GM10248 (cell line): ENCODE measurements around the gene ZBTB7C.

Experiments used
- CTCF ChIA-PET: fragments of 300-600 bp; sonication (Branson Sonifier 250); formaldehyde crosslinking; extraction: SDS; loops from one replicate; lab custom pipeline; 2021; ENCODE audit warnings: antibody characterized with exemption; lab: Yijun Ruan, JAX
- POLR2A ChIA-PET: fragments of 350-650 bp; sonication (Branson Sonifier 250); formaldehyde crosslinking; extraction: SDS; loops from one replicate; lab custom pipeline; 2020; ENCODE audit warnings: antibody characterized with exemption; lab: Yijun Ruan, JAX
- DNase-seq: peaks from one replicate; pipeline ENCODE4 v3.0.0; 2012; ENCODE audit errors: extremely low spot score
- CTCF ChIP-seq: IDR thresholded peaks from 2 replicates; pipeline ENCODE4 v1.5.1; 2012; ENCODE audit warnings: mild to moderate bottlenecking, low read depth; ENCODE audit errors: extremely low read depth, missing control alignments, control extremely low read depth

The ZBTB7C gene

GRCh38 chr18:48347756-48348326 lies 61.3 kb downstream of the ZBTB7C start:
- ChIA-PET POLR2A (no interaction called here), CTCF (no interaction called here)
- no peak for DNase-seq
- no peak for TF ChIP-seq CTCF

DNA sequence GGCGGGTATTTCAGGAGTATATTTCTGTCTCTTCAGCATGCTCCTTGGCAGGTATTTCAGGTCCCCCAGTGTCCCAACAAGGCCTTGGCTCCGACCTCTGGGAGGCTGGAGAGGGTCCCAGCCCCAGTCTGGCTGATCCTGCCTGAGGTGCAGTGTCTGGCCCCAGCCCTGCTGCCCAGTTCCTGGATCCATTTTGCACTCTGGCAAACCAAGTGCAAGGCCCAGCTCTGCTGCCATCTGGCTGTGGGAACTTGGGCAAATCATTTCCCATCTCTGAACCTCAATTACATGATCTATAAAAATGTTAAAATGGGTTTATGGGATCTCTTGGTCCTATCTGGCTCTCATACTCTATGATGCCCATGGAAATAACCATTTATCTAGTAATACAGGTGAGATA lies 63.6 kb downstream of the ZBTB7C start:
- TF ChIP-seq CTCF, result no peak
- ChIA-PET CTCF (interaction anchor here (1.0 kb wide), 1 partner anchor 308 kb away, joined by 4 read pairs; no protein-coding TSS in a partner anchor), POLR2A (no interaction called here)
- no peak for DNase-seq

DNA sequence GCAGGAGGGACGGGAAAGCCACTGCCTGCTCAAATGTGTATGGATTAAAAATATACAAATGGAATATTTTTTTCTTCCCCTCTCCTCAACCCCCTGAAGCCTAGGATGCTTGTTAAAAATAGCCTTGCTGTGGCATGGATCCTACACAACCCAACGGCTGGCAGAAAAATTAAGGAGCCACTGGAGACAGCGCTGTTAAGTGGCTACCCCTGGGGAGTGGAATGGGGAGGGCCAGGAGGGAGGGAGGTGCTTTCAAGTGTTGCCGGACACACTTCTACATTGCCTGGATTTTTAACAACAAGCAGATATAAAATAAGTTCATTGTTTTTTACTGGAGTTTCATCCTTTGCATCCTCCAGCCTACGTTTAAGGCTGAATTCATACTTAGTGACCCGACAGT lies 66.6 kb downstream of the ZBTB7C start:
- POLR2A ChIA-PET, result no interaction called here
- TF ChIP-seq CTCF, result no peak

GRCh38 chr18:48342125-48342524 lies 67.1 kb downstream of the ZBTB7C start:
- ChIA-PET CTCF (no interaction called here), POLR2A (no interaction called here)
- no peak for DNase-seq
- no peak for TF ChIP-seq CTCF

More for the DNA sequence above, 66.6 kb downstream of the ZBTB7C start:
- CTCF ChIA-PET, result no interaction called here
- DNase-seq, result no peak

DNA sequence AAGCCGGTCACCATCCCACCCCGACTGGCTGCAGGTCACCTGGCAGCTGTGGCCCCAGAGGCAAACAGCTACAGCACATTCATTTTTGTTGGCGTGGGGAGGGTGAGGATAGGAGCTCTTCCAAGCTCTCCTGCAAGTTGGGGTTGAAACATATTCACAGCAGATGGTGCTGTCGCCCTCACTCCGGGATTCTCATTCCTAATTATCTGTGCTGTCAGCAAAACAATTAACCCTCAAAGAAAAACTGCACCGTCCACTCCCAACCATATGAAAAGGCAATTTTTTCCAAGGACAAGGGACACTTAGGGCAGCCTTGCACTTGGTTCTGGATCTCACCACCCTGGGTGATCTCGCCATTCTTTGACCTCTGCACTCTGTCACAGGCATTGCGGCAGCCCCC lies 68.6 kb downstream of the ZBTB7C start:
- POLR2A ChIA-PET, result no interaction called here
- CTCF ChIA-PET, result no interaction called here

DNA sequence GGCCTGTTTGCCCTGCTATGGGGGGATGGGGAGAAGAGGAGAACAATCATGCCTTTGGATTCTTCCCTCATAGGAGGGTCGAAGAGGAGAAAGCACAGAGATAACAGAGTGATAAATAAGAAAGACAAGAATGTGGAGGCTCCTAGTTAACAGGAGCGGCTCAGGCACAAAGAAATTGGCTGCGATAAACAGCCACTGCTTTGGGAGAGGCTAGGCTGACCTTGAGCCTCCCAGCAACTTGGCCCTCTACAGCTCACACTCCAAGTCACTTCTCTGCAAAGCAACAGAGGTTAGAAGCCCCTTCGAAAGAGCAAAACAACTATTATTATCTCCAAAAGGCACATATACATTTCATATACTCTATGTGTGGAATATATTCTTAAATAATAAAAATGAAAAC lies 69.5 kb downstream of the ZBTB7C start:
- ChIA-PET POLR2A (no interaction called here), CTCF (no interaction called here)
- no peak for DNase-seq
- no peak for TF ChIP-seq CTCF

More for the DNA sequence above, 68.6 kb downstream of the ZBTB7C start:
- no peak for TF ChIP-seq CTCF
- no peak for DNase-seq
